ENCODE data around the gene ALDH1L1.

ALDH1L1 gene

DNA sequence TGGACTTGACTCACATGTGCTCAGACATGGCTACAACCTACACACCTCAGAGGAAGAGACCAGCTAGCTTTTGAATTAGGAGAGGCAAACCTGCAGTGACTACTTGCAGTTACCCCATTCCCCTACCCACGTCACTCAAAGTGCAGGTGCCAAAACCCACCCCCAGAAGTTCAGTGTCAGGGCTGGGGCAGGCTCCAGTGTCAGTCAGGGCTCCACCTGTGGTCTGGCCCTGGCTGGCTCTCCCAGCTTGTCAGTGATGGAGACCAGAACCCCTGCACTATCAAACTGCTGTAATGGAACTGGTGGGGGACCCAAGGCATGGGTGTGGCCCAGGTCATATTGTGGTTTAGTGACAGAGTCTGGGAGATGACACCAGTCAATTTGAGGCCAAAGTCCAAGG lies 63.9 kb downstream of the ALDH1L1 start:
- DNase-seq, result no peak

GRCh38 chr3:126114443-126115386 lies 65.7 kb downstream of the ALDH1L1 start:
- DNase-seq, result no peak

- no peak for DNase-seq
Measured at GRCh38 chr3:126113733-126114442, 66.5 kb downstream of the ALDH1L1 start.

DNA sequence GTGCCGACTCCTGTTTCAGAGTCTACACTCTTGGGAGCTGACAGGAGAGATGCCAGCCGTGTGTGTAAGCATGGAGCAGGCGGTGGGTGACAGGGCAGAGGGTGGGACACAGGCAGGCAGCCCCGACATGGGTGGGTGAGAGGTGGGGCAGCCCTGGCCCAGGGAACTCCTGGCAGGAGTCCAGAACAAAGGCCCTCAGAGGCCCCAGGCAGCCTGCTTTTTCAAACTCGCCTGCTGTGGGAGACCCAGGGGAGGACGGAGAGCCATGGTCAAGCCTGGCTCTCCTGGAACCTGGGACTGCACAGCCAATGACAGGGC lies 67.2 kb downstream of the ALDH1L1 start:
- no peak for DNase-seq

DNA sequence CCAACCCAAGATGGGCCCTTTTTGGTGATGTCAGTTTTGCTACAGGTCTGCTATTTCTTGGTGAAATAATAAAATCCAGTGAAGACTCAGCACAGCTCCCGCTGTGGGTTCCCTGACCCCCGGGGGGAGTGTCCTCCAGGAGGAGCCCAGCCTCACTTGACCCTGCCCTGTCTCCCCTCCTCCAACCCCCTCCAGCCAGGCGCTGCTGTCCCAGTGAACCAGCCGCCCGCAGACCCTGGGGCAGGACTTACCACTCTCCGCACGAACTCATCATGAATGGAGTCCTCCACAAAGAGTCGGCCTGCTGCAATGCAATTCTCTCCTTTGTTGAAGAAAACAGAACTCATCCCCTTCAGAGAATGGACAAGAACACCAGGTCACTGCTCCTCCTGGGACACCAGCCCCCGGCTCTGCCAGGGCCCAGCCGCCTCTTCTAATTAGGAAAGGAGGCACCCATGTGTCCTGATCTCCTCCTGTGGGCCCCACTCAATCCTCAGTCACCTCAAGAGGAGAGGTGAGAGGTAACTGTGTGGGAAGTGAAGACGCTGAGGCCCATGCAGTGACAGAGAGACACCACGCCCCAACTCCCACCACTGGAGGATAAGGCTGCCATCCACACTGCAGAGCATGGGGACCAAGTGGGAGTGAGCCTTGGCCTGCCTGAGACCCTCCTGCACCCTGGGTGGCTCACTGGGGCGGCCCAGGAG lies 67.7 kb downstream of the ALDH1L1 start:
- no peak for DNase-seq

GRCh38 chr3:126111566-126112475 lies 68.6 kb downstream of the ALDH1L1 start:
- no peak for DNase-seq

GRCh38 chr3:126111126-126111551 lies 69.2 kb downstream of the ALDH1L1 start:
- DNase-seq, result no peak

- no peak for DNase-seq
Measured at GRCh38 chr3:126110431-126111125, 69.8 kb downstream of the ALDH1L1 start.

- no peak for DNase-seq
Measured at GRCh38 chr3:126109880-126110235, 70.5 kb downstream of the ALDH1L1 start.

DNA sequence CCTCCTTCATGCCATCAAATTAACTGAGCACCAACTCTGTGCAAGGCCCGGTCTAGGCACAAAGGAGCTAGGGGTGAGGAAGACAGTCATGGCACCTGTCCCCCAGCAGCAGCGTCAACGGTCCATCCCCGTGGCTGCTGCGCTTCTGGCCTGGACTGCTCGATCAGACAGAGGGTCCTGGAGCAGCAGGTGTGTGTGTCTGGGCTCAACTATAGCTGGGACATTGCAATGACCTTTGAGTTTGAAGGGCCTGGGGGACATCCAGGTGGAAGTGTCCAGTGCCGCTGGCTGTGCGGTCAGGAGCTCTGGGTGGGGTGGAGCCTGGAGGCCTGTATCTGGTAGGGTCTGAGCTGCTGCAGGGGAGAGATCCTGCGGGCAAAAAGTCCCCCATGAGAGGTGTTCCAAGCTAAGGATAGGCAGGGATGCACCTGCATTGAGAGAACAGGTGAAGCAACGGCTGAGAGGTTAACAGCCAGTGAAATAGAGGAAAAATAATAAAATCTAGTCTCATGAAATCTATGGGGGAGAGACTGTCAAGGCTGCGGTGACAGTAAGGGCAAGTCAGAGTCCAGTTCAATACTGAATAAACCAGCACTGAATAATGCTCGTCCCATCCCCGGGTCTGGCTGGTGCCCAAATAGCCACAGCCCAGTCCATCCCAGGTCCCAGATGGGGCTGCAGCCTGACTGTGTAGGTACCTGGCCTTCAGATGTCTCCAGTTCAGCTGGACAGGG lies 71.1 kb downstream of the ALDH1L1 start:
- no peak for DNase-seq

DNA sequence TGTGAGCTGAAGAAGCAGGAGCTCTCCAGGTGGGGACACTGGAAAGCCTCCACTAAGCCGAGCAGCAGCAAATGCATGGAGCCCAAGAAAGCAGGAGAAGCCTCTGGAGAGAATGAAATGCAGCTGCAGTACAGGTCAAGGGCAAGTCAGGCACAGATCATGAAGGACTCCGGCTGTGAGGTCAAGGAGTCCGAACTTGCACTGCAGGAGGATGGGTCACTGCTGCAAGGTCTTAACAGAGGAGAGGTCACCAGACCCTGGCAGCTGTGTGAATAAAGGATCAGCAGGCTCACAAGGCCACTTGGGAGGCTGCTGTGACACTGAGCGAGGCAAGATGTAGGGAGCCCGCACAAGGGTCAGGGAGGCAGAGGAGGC lies 71.7 kb downstream of the ALDH1L1 start:
- DNase-seq, result no peak

GRCh38 chr3:126107957-126108675 lies 72.3 kb downstream of the ALDH1L1 start:
- no peak for DNase-seq

- DNase-seq, result no peak
Measured at GRCh38 chr3:126107203-126107939, 73.0 kb downstream of the ALDH1L1 start.

DNA sequence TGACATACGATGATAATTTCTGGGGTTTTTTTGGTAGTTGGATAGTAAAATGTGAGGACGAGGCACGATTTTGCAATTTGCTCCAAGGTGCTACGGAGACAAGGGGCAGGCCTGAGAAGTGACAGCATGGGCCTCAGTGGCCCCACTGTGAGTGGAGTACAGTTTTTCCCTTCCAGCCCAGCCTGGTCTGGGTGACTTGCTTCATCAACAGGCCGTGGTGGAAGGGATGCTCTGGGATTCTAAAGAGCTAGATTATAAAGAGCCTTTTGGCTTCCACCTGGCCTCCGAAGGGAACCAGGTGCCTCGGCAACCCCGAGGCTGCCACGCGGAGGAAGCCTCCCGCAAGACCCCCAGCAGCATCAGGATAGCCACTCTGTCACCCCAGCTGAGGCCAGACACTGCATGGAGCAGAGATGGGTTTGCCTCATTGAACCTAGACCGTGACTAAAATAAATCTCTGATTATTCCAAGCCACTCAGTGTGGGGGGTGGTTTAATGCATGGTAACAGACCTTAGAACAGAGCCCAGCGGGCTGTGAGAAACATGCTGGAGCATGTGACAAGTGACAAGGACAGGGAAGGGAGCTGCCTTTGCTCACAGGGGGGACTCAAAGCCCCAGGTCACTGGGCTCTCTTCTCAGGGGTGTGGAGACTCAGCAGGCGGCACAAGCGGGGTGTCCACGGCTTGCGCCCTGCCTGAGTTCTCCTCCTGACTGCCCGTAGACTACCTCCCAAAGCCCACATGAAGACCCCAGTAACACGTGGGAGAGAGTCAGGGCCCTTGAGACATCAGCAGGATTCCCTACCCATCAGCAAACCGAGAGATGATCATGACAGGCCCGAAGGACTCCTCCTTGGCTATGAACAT lies 73.8 kb downstream of the ALDH1L1 start:
- DNase-seq, result no peak

GRCh38 chr3:126105691-126106187 lies 74.6 kb downstream of the ALDH1L1 start:
- no peak for DNase-seq

GRCh38 chr3:126104742-126105605 lies 75.4 kb downstream of the ALDH1L1 start:
- DNase-seq, result no peak

DNA sequence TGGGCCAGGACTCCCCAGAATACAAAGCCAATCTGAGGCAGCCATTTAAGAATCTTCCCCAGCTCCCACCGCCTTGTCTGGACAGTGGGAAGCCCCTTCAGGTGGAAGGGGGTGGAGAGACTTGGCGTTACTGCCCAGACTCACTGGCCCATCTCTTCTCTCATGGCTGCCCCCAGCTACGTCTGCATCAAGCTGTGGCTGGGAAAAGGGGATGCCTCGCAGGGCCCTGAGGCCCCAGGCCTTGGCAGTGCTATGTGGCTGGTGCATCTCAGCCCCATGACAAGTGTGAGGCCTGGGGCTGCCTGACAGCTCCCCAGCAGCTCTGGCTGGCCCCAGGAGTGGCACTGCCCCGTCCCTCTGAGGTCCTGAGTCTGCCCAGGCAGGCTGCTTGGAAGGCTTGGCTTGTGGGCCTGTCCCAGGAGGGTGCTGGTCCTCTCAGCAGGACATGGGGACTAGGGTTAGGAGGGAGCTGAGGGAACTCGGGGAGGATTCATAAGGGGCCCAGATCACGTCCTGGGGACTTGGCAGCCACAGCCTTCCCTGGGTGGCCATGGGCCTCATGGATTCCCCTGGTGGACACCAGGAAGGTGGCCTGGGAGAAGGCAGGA lies 76.3 kb downstream of the ALDH1L1 start:
- no peak for DNase-seq
